A549 (cell line): Measurements from ENCODE around the gene DNMT3A. TPM values are rescaled to one million over a fixed set of nuclear protein-coding genes. Genes with fewer than 3 reads are reported as not detected.

Experiments
- ATAC-seq, 2 experiments: fragments of 200-7000 bp in 1 of 2; fragments of >200 bp in 1 of 2; cut with Nextera tagmentation in 1 of 2; cut with Tn5 transposase in 1 of 2; 3 replicates each; pipeline versions ENCODE4 v1.8.0 to v1.9.1; 2018 to 2020; ENCODE audit warnings: mild to moderate bottlenecking in 1 of 2, moderate library complexity in 1 of 2
- CTCF ChIA-PET: fragments of 300-600 bp; sonication (Branson Sonifier 250); formaldehyde crosslinking; extraction: SDS; loops from one replicate; lab custom pipeline; 2021; ENCODE audit warnings: antibody characterized with exemption, inconsistent platforms; lab: Yijun Ruan, JAX
- POLR2A ChIA-PET: fragments of 350-600 bp; formaldehyde crosslinking; extraction: SDS; loops from one replicate; lab custom pipeline; 2021; ENCODE audit warnings: antibody characterized with exemption, inconsistent platforms; lab: Yijun Ruan, JAX
- DNase-seq, 2 experiments: peaks; one replicate each; pipeline versions ENCODE4 v3.0.0 to v3.0.0-alpha.2; 2011 to 2016; ENCODE audit warnings: low read depth in 1 of 2, low spot score in 1 of 2
- FAIRE-seq: peaks from 2 replicates; lab custom pipeline; 2011; peaks lifted over from hg19 to GRCh38; lab: Jason Lieb, UNC
- H3K27ac ChIP-seq, 2 experiments: fragments of >200 bp; sonication (Bioruptor Twin); formaldehyde crosslinking; 3 replicates each; pipeline ENCODE4 v1.5.1; 2016 to 2017
- H3K4me1 ChIP-seq: fragments of >200 bp; sonication (Bioruptor Twin); formaldehyde crosslinking; 3 replicates; pipeline ENCODE4 v1.6.1; 2016
- H3K4me2 ChIP-seq: fragments of >200 bp; sonication (Bioruptor Twin); formaldehyde crosslinking; 3 replicates; pipeline ENCODE4 v1.6.1; 2016
- H3K4me3 ChIP-seq: fragments of >200 bp; sonication (Bioruptor Twin); formaldehyde crosslinking; 3 replicates; pipeline ENCODE4 v1.5.1; 2016
- H3K9me3 ChIP-seq: fragments of >200 bp; sonication (Bioruptor Twin); formaldehyde crosslinking; 3 replicates; pipeline ENCODE4 v1.6.1; 2016
- CEBPB ChIP-seq, 2 experiments: fragments of >200 bp in 1 of 2; sonication (Bioruptor Twin) in 1 of 2; formaldehyde crosslinking in 1 of 2; IDR thresholded peaks; 2 replicates each; pipeline ENCODE4 v1.6.1; 2012 to 2016
- ESRRA ChIP-seq: fragments of 150-350 bp; IDR thresholded peaks from 2 replicates; pipeline ENCODE4 v1.6.1; 2014; ENCODE audit warnings: mild to moderate bottlenecking, low read length, borderline replicate concordance
- FOSL2 ChIP-seq, 2 experiments: fragments of 450-650 bp in 1 of 2; fragments of >200 bp in 1 of 2; sonication (Bioruptor Twin) in 1 of 2; formaldehyde crosslinking; IDR thresholded peaks; 2 replicates each; pipeline versions ENCODE4 v1.5.0 to v1.6.1; 2016 to 2020; ENCODE audit warnings: mild to moderate bottlenecking in 1 of 2, moderate library complexity in 1 of 2
- HMGXB4 ChIP-seq: fragments of 250-450 bp; sonication (Bioruptor Pico); IDR thresholded peaks from 2 replicates; pipeline ENCODE4 v1.5.0; 2021; ENCODE audit warnings: mild to moderate bottlenecking, moderate library complexity, borderline replicate concordance
- HOXB13 ChIP-seq: fragments of 250-450 bp; sonication (Bioruptor Pico); IDR thresholded peaks from 2 replicates; pipeline ENCODE4 v1.5.0; 2020; ENCODE audit warnings: low read depth, mild to moderate bottlenecking, moderate library complexity
- HOXB5 ChIP-seq: fragments of 250-450 bp; sonication (Bioruptor Pico); IDR thresholded peaks from 2 replicates; pipeline ENCODE4 v1.5.0; 2020; ENCODE audit warnings: mild to moderate bottlenecking, moderate library complexity
- JUN ChIP-seq, 2 experiments: fragments of >200 bp; sonication (Bioruptor Twin); formaldehyde crosslinking; IDR thresholded peaks; 2 replicates in 1 of 2; 3 replicates in 1 of 2; pipeline ENCODE4 v1.6.1; 2016 to 2017
- JUNB ChIP-seq: fragments of >200 bp; sonication (Bioruptor Twin); formaldehyde crosslinking; IDR thresholded peaks from 2 replicates; pipeline ENCODE4 v1.6.1; 2016
- KDM5A ChIP-seq: fragments of 200-600 bp; sonication (generic); IDR thresholded peaks from 2 replicates; pipeline ENCODE4 v1.6.1; 2016; ENCODE audit warnings: antibody characterized with exemption, mild to moderate bottlenecking
- MAFK ChIP-seq: fragments of 450-650 bp; IDR thresholded peaks from 2 replicates; pipeline ENCODE4 v1.6.1; 2014; ENCODE audit not compliant: partially characterized antibody
- MAX ChIP-seq: IDR thresholded peaks from 2 replicates; pipeline ENCODE4 v1.6.1; 2012
- MYC ChIP-seq: IDR thresholded peaks from 2 replicates; pipeline ENCODE4 v1.6.1; 2012; ENCODE audit warnings: mild to moderate bottlenecking, inconsistent platforms, low read length, improper control_type of control experiment, borderline replicate concordance
- NFE2L2 ChIP-seq: fragments of 150-350 bp; conservative IDR thresholded peaks from 2 replicates; pipeline ENCODE4 v1.6.1; 2014; ENCODE audit warnings: low read length
- NPAS2 ChIP-seq: fragments of 250-450 bp; sonication (Bioruptor Pico); IDR thresholded peaks from 2 replicates; pipeline ENCODE4 v1.8.0; 2022; ENCODE audit warnings: mild to moderate bottlenecking, moderate library complexity, borderline replicate concordance
- POLR2A ChIP-seq: IDR thresholded peaks from 2 replicates; pipeline ENCODE4 v1.6.1; 2012; ENCODE audit warnings: mild to moderate bottlenecking, low read length
- RAD21 ChIP-seq, 2 experiments: fragments of >200 bp in 1 of 2; sonication (Bioruptor Twin) in 1 of 2; formaldehyde crosslinking in 1 of 2; IDR thresholded peaks in 1 of 2; conservative IDR thresholded peaks in 1 of 2; 2 replicates in 1 of 2; 3 replicates in 1 of 2; pipeline ENCODE4 v1.6.1; 2012 to 2018; ENCODE audit warnings: inconsistent platforms in 1 of 2
- RARB ChIP-seq: fragments of 250-450 bp; sonication (Bioruptor Pico); IDR thresholded peaks from 2 replicates; pipeline ENCODE4 v1.8.0; 2021; ENCODE audit warnings: mild to moderate bottlenecking, moderate library complexity
- SMC3 ChIP-seq: fragments of >200 bp; sonication (Bioruptor Twin); formaldehyde crosslinking; IDR thresholded peaks from 3 replicates; pipeline ENCODE4 v1.6.1; 2018; ENCODE audit warnings: inconsistent platforms
- SREBF2 ChIP-seq: fragments of 450-650 bp; IDR thresholded peaks from 2 replicates; pipeline ENCODE4 v1.6.1; 2014; ENCODE audit warnings: mild to moderate bottlenecking, moderate library complexity
- TFCP2L1 ChIP-seq: fragments of 250-450 bp; sonication (Bioruptor Pico); IDR thresholded peaks from 2 replicates; pipeline ENCODE4 v1.5.0; 2021; ENCODE audit warnings: mild to moderate bottlenecking
- ZNF302 ChIP-seq: fragments of 250-450 bp; sonication (Bioruptor Pico); IDR thresholded peaks from 2 replicates; pipeline ENCODE4 v1.9.0; 2021; ENCODE audit warnings: inconsistent platforms, mild to moderate bottlenecking, moderate library complexity
- ZSCAN20 ChIP-seq: fragments of 250-450 bp; sonication (Bioruptor Pico); IDR thresholded peaks from 2 replicates; pipeline ENCODE4 v1.8.0; 2022; ENCODE audit warnings: mild to moderate bottlenecking, moderate library complexity
- WGBS: methylation state at CpG from one replicate; pipeline ENCODE4 v1.1.6; 2017; ENCODE audit errors: missing lambda C conversion rate; 5-methylcytosine and 5-hydroxymethylcytosine counted together
- polyA plus RNA-seq, 4 experiments: library from polyadenylated mRNA; depleted of rRNA in 3 of 4; stranded (reverse); fragments of >200 nt; fragmentation: RNase III in 1 of 4; extraction: RNeasy Plus Mini Kit Qiagen cat#74134 plus additional on column Dnase treatment in 1 of 4; gene quantifications; 2 replicates in 3 of 4; 3 replicates in 1 of 4; pipeline ENCODE4 v1.2.3, GENCODE V29; 2011 to 2017
- TF ChIP-seq, protein P1 (sequence below): fragments of 250-450 bp; sonication (Bioruptor Pico); IDR thresholded peaks from 2 replicates; pipeline ENCODE4 v1.5.0; 2020; ENCODE audit warnings: low read depth, mild to moderate bottlenecking, moderate library complexity
- TF ChIP-seq, protein P2 (sequence below): fragments of 150-350 bp; IDR thresholded peaks from 2 replicates; pipeline ENCODE4 v1.6.1; 2014; ENCODE audit warnings: low read depth, mild to moderate bottlenecking, low read length

DNMT3A gene
- polyA plus RNA-seq, 2 of the 4 experiments (the other 2 are of a cell fraction) = 4.4 to 11.9 TPM

DNA sequence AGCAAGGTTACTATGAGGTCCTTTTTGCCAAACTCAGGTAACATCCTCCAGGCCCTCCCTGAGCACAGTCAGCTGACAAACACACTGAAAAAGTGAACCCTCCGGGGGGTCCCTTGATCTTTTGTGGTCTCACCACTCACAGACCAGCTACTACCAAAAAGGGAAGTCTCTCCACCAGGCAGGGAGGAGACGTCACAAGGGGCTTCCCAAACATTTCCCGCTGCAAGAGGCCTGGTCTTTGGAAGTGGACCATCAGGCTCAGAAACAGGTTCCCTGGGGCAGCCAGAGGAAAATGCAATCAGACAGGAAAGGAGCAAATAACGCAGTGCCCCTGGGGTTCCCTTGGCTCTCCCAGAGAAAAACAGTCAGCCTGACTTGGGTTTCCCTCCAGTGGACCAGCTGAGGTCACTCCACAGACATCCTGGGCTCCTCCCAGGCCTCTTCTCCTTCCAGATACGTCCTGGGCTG lies 134.6 kb downstream of the DNMT3A start (continued):
- no peak for TF ChIP-seq RARB
- TF ChIP-seq TFCP2L1 (CRISPR knock-in tag) = no peak
- no peak for TF ChIP-seq NFE2L2
- no peak for TF ChIP-seq SREBF2
- TF ChIP-seq JUNB = no peak

- no peak for DNase-seq
- no peaks in the 10 kb centered on the region for H3K9me3 ChIP-seq
- no peak overlapping the region for H3K27ac ChIP-seq
- ChIA-PET CTCF (interaction anchor here (9.5 kb wide), 1 partner anchor 8 kb away, joined by 52 read pairs; no protein-coding TSS in a partner anchor), POLR2A (no interaction called here)
- WGBS = 73% methylated on average over 48 of the region's 59 CpGs
- H3K4me2 ChIP-seq = no peak overlapping the region
- TF ChIP-seq MAX = no peak
- TF ChIP-seq ESRRA = no peak
- no peak for TF ChIP-seq SMC3
- TF ChIP-seq MAFK = no peak
- TF ChIP-seq NPAS2 (CRISPR knock-in tag) = no peak
- TF ChIP-seq, protein P1, sequence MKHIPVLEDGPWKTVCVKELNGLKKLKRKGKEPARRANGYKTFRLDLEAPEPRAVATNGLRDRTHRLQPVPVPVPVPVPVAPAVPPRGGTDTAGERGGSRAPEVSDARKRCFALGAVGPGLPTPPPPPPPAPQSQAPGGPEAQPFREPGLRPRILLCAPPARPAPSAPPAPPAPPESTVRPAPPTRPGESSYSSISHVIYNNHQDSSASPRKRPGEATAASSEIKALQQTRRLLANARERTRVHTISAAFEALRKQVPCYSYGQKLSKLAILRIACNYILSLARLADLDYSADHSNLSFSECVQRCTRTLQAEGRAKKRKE (CRISPR knock-in tag) = no peak
- TF ChIP-seq JUN (IDR thresholded peaks at IDR 0.05) = no peak
- TF ChIP-seq MYC = no peak
- TF ChIP-seq POLR2A = no peak
- TF ChIP-seq FOSL2 (IDR thresholded peaks at IDR 0.05) = no peak
- TF ChIP-seq FOSL2 (CRISPR knock-in tag; IDR thresholded peaks at IDR 0.05) = no peak
- TF ChIP-seq HOXB13 = no peak
- no peak for TF ChIP-seq HMGXB4
- no peak for TF ChIP-seq TFCP2L1 (CRISPR knock-in tag)
- no peak for TF ChIP-seq ZSCAN20 (CRISPR knock-in tag)
- no peak for TF ChIP-seq RAD21 (conservative IDR thresholded peaks at IDR 0.05 in 1 of 2, IDR thresholded peaks at IDR 0.05 in 1 of 2)
- no peak for TF ChIP-seq CEBPB (IDR thresholded peaks at IDR 0.05)
- TF ChIP-seq ZNF302 (CRISPR knock-in tag) = no peak
- TF ChIP-seq KDM5A = no peak
- no peak for TF ChIP-seq HOXB5
- TF ChIP-seq, protein P2, sequence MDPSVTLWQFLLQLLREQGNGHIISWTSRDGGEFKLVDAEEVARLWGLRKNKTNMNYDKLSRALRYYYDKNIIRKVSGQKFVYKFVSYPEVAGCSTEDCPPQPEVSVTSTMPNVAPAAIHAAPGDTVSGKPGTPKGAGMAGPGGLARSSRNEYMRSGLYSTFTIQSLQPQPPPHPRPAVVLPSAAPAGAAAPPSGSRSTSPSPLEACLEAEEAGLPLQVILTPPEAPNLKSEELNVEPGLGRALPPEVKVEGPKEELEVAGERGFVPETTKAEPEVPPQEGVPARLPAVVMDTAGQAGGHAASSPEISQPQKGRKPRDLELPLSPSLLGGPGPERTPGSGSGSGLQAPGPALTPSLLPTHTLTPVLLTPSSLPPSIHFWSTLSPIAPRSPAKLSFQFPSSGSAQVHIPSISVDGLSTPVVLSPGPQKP = no peak
- ATAC-seq = no peak
- H3K4me1 ChIP-seq = no peaks in the 10 kb centered on the region
- FAIRE-seq = no peak
- H3K4me3 ChIP-seq = no peak overlapping the region
Observed at GRCh38 chr2:25204190-25204838, 137.4 kb downstream of the DNMT3A start.
